Hepatocyte (in vitro differentiated cells): ENCODE measurements around the gene SARDH. TPM values are rescaled to one million over a fixed set of nuclear protein-coding genes. Genes with fewer than 3 reads are reported as not detected.

Source experiments
- DNase-seq: peaks from one replicate; pipeline ENCODE4 v3.0.0-alpha.2; 2016; ENCODE audit warnings: low spot score
- H2AFZ ChIP-seq: fragments of 200-600 bp; sonication (generic); 2 replicates; pipeline ENCODE4 v1.6.0; 2016; ENCODE audit warnings: antibody characterized with exemption, mild to moderate bottlenecking
- H3K27ac ChIP-seq: fragments of 200-600 bp; sonication (generic); 2 replicates; pipeline ENCODE4 v1.5.1; 2016; ENCODE audit warnings: mild to moderate bottlenecking
- H3K27me3 ChIP-seq: fragments of 200-600 bp; sonication (generic); 2 replicates; pipeline ENCODE4 v1.6.1; 2016
- H3K36me3 ChIP-seq: fragments of 200-600 bp; sonication (generic); replicated peaks from 2 replicates; pipeline ENCODE4 v1.5.1; 2016; ENCODE audit warnings: low read depth; ENCODE audit not compliant: insufficient read depth
- H3K4me1 ChIP-seq: fragments of 200-600 bp; sonication (generic); 2 replicates; pipeline ENCODE4 v1.5.1; 2016; ENCODE audit warnings: mild to moderate bottlenecking, moderate library complexity; ENCODE audit not compliant: insufficient read depth
- H3K4me2 ChIP-seq: fragments of 200-600 bp; sonication (generic); 2 replicates; pipeline ENCODE4 v1.6.0; 2016
- H3K4me3 ChIP-seq: fragments of 200-600 bp; sonication (generic); 2 replicates; pipeline ENCODE4 v1.5.1; 2016; ENCODE audit warnings: mild to moderate bottlenecking
- H3K79me2 ChIP-seq: fragments of 200-600 bp; sonication (generic); 2 replicates; pipeline ENCODE4 v1.6.0; 2017; ENCODE audit warnings: mild to moderate bottlenecking
- H3K9me2 ChIP-seq: fragments of 200-600 bp; sonication (generic); replicated peaks from 2 replicates; pipeline ENCODE4 v1.6.0; 2017; ENCODE audit warnings: mild to moderate bottlenecking; ENCODE audit not compliant: insufficient read depth
- H3K9me3 ChIP-seq: fragments of 200-600 bp; sonication (generic); 2 replicates; pipeline ENCODE4 v1.5.1; 2016; ENCODE audit warnings: low read depth, mild to moderate bottlenecking
- H4K20me1 ChIP-seq: fragments of 200-600 bp; sonication (generic); 2 replicates; pipeline ENCODE4 v1.6.0; 2016; ENCODE audit warnings: mild to moderate bottlenecking; ENCODE audit not compliant: insufficient read depth, poor library complexity, severe bottlenecking
- CTCF ChIP-seq: fragments of 200-600 bp; sonication (generic); IDR thresholded peaks from 2 replicates; pipeline ENCODE4 v1.5.1; 2016; ENCODE audit warnings: antibody characterized with exemption, mild to moderate bottlenecking; ENCODE audit not compliant: poor library complexity
- EZH2 ChIP-seq: fragments of 200-600 bp; sonication (generic); IDR thresholded peaks from 2 replicates; pipeline ENCODE4 v1.6.1; 2016; ENCODE audit warnings: antibody characterized with exemption, mild to moderate bottlenecking, borderline replicate concordance
- EZH2phosphoT487 ChIP-seq: fragments of 200-600 bp; sonication (generic); IDR thresholded peaks from one replicate; pipeline ENCODE4 v1.6.1; 2018; ENCODE audit warnings: antibody characterized with exemption, mild to moderate bottlenecking, low read depth, moderate library complexity; ENCODE audit not compliant: unreplicated experiment, severe bottlenecking
- WGBS: methylation state at CpG from one replicate; pipeline ENCODE4 v1.1.6; 2016; ENCODE audit warnings: low lambda C conversion rate; ENCODE audit errors: missing lambda C conversion rate; 5-methylcytosine and 5-hydroxymethylcytosine counted together
- polyA plus RNA-seq: library from polyadenylated mRNA; unstranded; fragments of >200 nt; fragmentation: Nextera tagmentation; extraction: Ambion mirVana; gene quantifications from 2 replicates; pipeline ENCODE4 v1.2.1, GENCODE V29; 2016
- total RNA-seq: library from RNA; depleted of rRNA; stranded (reverse); fragments of >200 nt; gene quantifications from 2 replicates; pipeline ENCODE4 v1.2.3, GENCODE V29; 2014

SARDH gene
- total and polyA plus RNA-seq, 2 experiments from 2014 or later, result 7.5 to 9.8 TPM

GRCh38 chr9:133638711-133639110 lies 99.4 kb downstream of the SARDH start:
- Histone ChIP-seq H2AFZ (no peak overlapping the region), H3K4me2 (no peak overlapping the region)
- WGBS, result 66% methylated on average over 8 of the region's 8 CpGs

GRCh38 chr9:133638076-133638475 lies 100.1 kb downstream of the SARDH start:
- Histone ChIP-seq H3K9me3 (no peaks in the 10 kb centered on the region), H3K4me1 (no peaks in the 10 kb centered on the region), H3K79me2 (no peaks in the 10 kb centered on the region), H2AFZ (no peak overlapping the region), H3K4me2 (no peak overlapping the region), H3K27me3 (no peaks in the 10 kb centered on the region), H3K27ac (no peak overlapping the region), H4K20me1 (no peaks in the 10 kb centered on the region), H3K4me3 (no peak overlapping the region), H3K36me3 (no peaks in the 10 kb centered on the region), H3K9me2 (no peaks in the 10 kb centered on the region)
- DNase-seq, result no peak
- no peak for TF ChIP-seq EZH2phosphoT487
- no peak for TF ChIP-seq EZH2
- no peak for TF ChIP-seq CTCF
- 68% methylated on average over 8 of the region's 8 CpGs for WGBS

More at GRCh38 chr9:133638711-133639110, 99.4 kb downstream of the SARDH start:
- no peaks in the 10 kb centered on the region for H3K9me2 ChIP-seq
- TF ChIP-seq CTCF (no peak), EZH2 (no peak), EZH2phosphoT487 (no peak)
- no peak overlapping the region for H3K4me3 ChIP-seq
- no peaks in the 10 kb centered on the region for H3K4me1 ChIP-seq
- no peaks in the 10 kb centered on the region for H3K36me3 ChIP-seq
- no peak for DNase-seq
- no peaks in the 10 kb centered on the region for H3K79me2 ChIP-seq
- H3K27ac ChIP-seq, result no peak overlapping the region
- H4K20me1 ChIP-seq, result no peaks in the 10 kb centered on the region
- H3K27me3 ChIP-seq, result no peaks in the 10 kb centered on the region
- H3K9me3 ChIP-seq, result no peaks in the 10 kb centered on the region

GRCh38 chr9:133637451-133638055 lies 100.6 kb downstream of the SARDH start:
- no peaks in the 10 kb centered on the region for H3K27me3 ChIP-seq
- H3K4me2 ChIP-seq, result no peak overlapping the region
- no peaks in the 10 kb centered on the region for H3K4me1 ChIP-seq
- no peak overlapping the region for H3K27ac ChIP-seq
- no peak for TF ChIP-seq CTCF
- no peak for DNase-seq
- no peak overlapping the region for H3K4me3 ChIP-seq
- no peaks in the 10 kb centered on the region for H4K20me1 ChIP-seq
- no peak overlapping the region for H2AFZ ChIP-seq
- WGBS, result 81% methylated on average over 12 of the region's 12 CpGs
- no peaks in the 10 kb centered on the region for H3K9me2 ChIP-seq
- no peaks in the 10 kb centered on the region for H3K79me2 ChIP-seq
- no peaks in the 10 kb centered on the region for H3K36me3 ChIP-seq
- H3K9me3 ChIP-seq, result no peaks in the 10 kb centered on the region

- 96% methylated on average over 12 of the region's 12 CpGs for WGBS
- Histone ChIP-seq H3K27ac (no peak overlapping the region), H2AFZ (no peak overlapping the region), H3K27me3 (no peaks in the 10 kb centered on the region), H4K20me1 (no peaks in the 10 kb centered on the region), H3K4me2 (no peak overlapping the region), H3K79me2 (no peaks in the 10 kb centered on the region), H3K9me2 (no peaks in the 10 kb centered on the region), H3K9me3 (no peaks in the 10 kb centered on the region), H3K4me1 (no peaks in the 10 kb centered on the region), H3K36me3 (no peaks in the 10 kb centered on the region), H3K4me3 (no peak overlapping the region)
- TF ChIP-seq EZH2, result no peak
- TF ChIP-seq EZH2phosphoT487, result no peak
- TF ChIP-seq CTCF, result no peak
- DNase-seq, result no peak
Measured at GRCh38 chr9:133636902-133637301, 101.2 kb downstream of the SARDH start.
